SK-N-SH (cell line): Measurements from ENCODE around the gene EIF4E1B. TPM values are rescaled to one million over a fixed set of nuclear protein-coding genes. Genes with fewer than 3 reads are reported as not detected.

Experiments
- CTCF ChIA-PET: fragments of 300-600, 350-600 bp; formaldehyde crosslinking; extraction: SDS; loops from one replicate; lab custom pipeline; 2021; lab: Yijun Ruan, JAX
- POLR2A ChIA-PET: fragments of 350-600 bp; sonication (Branson Sonifier 250); formaldehyde crosslinking; extraction: SDS; loops from one replicate; lab custom pipeline; 2020; ENCODE audit warnings: antibody characterized with exemption, inconsistent platforms; lab: Yijun Ruan, JAX
- DNase-seq: peaks from one replicate; pipeline ENCODE4 v3.0.0; 2012
- H2AFZ ChIP-seq: fragments of 200-600 bp; sonication (generic); 2 replicates; pipeline ENCODE4 v1.8.1; 2016; ENCODE audit warnings: antibody characterized with exemption, mild to moderate bottlenecking, low read depth
- H3F3A ChIP-seq: fragments of 200-600 bp; sonication (generic); replicated peaks from 2 replicates; pipeline ENCODE3; 2016; ENCODE audit warnings: antibody characterized with exemption, mild to moderate bottlenecking; ENCODE audit not compliant: insufficient read depth
- H3K27ac ChIP-seq, 2 experiments: fragments of 200-500 bp in 1 of 2; fragments of 200-600 bp in 1 of 2; sonication (Bioruptor generic) in 1 of 2; sonication (generic), shearing (Covaris generic) in 1 of 2; 2 replicates each; pipeline versions ENCODE4 v1.5.1 to v1.6.1; 2014 to 2016; ENCODE audit warnings: low read depth in 2 of 2, inconsistent platforms in 1 of 2, low read length in 1 of 2, mild to moderate bottlenecking in 1 of 2, mixed read lengths in 1 of 2
- H3K27me3 ChIP-seq: fragments of 200-600 bp; sonication (generic), shearing (Covaris generic); 2 replicates; pipeline ENCODE4 v1.6.1; 2016; ENCODE audit warnings: mixed run types; ENCODE audit not compliant: insufficient read depth
- H3K36me3 ChIP-seq, 2 experiments: fragments of 200-500 bp in 1 of 2; fragments of 200-600 bp in 1 of 2; sonication (Bioruptor generic) in 1 of 2; sonication (generic) in 1 of 2; replicated peaks in 1 of 2; 2 replicates each; pipeline versions ENCODE3 to v1.5.1; 2014 to 2016; ENCODE audit warnings: low read length in 1 of 2, mild to moderate bottlenecking in 1 of 2; ENCODE audit not compliant: insufficient read depth in 2 of 2, control insufficient read depth in 1 of 2
- H3K4me1 ChIP-seq, 2 experiments: fragments of 200-500 bp in 1 of 2; fragments of 200-600 bp in 1 of 2; sonication (Bioruptor generic) in 1 of 2; sonication (generic), shearing (Covaris generic) in 1 of 2; 2 replicates each; pipeline versions ENCODE4 v1.5.1 to v1.6.1; 2014 to 2016; ENCODE audit warnings: low read depth in 1 of 2, low read length in 1 of 2, mixed run types in 1 of 2; ENCODE audit not compliant: insufficient read depth in 2 of 2, control insufficient read depth in 1 of 2
- H3K4me2 ChIP-seq: fragments of 200-600 bp; sonication (generic), shearing (Covaris generic); 2 replicates; pipeline ENCODE4 v1.6.1; 2017; ENCODE audit warnings: mixed run types
- H3K4me3 ChIP-seq, 2 experiments: fragments of 200-500 bp in 1 of 2; fragments of 200-600 bp in 1 of 2; sonication (Bioruptor generic) in 1 of 2; sonication (generic), shearing (Covaris generic) in 1 of 2; 2 replicates each; pipeline versions ENCODE4 v1.5.1 to v1.8.1; 2014 to 2016; ENCODE audit warnings: low read depth in 2 of 2, inconsistent platforms in 1 of 2, low read length in 1 of 2, mild to moderate bottlenecking in 1 of 2, mixed read lengths in 1 of 2, moderate library complexity in 1 of 2
- H3K79me2 ChIP-seq: fragments of 200-600 bp; sonication (generic); 2 replicates; pipeline ENCODE4 v1.8.1; 2017; ENCODE audit warnings: mild to moderate bottlenecking; ENCODE audit not compliant: insufficient read depth
- H3K9ac ChIP-seq: fragments of 200-600 bp; sonication (generic); 2 replicates; pipeline ENCODE4 v1.6.1; 2017; ENCODE audit warnings: mixed run types
- H3K9me2 ChIP-seq: fragments of 200-600 bp; sonication (generic); 2 replicates; pipeline ENCODE4 v1.6.1; 2017; ENCODE audit warnings: mixed run types
- H3K9me3 ChIP-seq: fragments of 200-600 bp; sonication (generic); 2 replicates; pipeline ENCODE4 v1.6.1; 2017; ENCODE audit warnings: mixed run types, mild to moderate bottlenecking, moderate library complexity
- H4K20me1 ChIP-seq: fragments of 200-600 bp; sonication (generic); 2 replicates; pipeline ENCODE4 v1.6.1; 2017; ENCODE audit warnings: mild to moderate bottlenecking, mixed run types; ENCODE audit not compliant: insufficient read depth
- ELF1 ChIP-seq: IDR thresholded peaks from 2 replicates; pipeline ENCODE4 v1.4.0; 2012
- EZH2phosphoT487 ChIP-seq: fragments of 200-600 bp; sonication (generic); IDR thresholded peaks from 2 replicates; pipeline ENCODE4 v1.6.1; 2017; ENCODE audit warnings: low read depth, mixed run types, mild to moderate bottlenecking, antibody characterized with exemption, moderate library complexity, borderline replicate concordance
- FOXJ3 ChIP-seq: sonication (generic); formaldehyde crosslinking; IDR thresholded peaks from 2 replicates; pipeline ENCODE4 v1.5.1; 2020; ENCODE audit warnings: mild to moderate bottlenecking, missing genetic modification reagents
- FOXM1 ChIP-seq: IDR thresholded peaks from 2 replicates; pipeline ENCODE4 v1.4.0; 2012; ENCODE audit warnings: low read depth, mild to moderate bottlenecking
- JUND ChIP-seq: IDR thresholded peaks from 2 replicates; pipeline ENCODE4 v1.4.0; 2012
- MEF2A ChIP-seq: IDR thresholded peaks from 2 replicates; pipeline ENCODE4 v1.4.0; 2012; ENCODE audit warnings: low read depth, borderline replicate concordance
- NFIC ChIP-seq: IDR thresholded peaks from 2 replicates; pipeline ENCODE4 v1.4.0; 2012; ENCODE audit warnings: borderline replicate concordance
- NRF1 ChIP-seq: IDR thresholded peaks from 2 replicates; pipeline ENCODE4 v1.6.1; 2012; ENCODE audit warnings: low read depth, mild to moderate bottlenecking, low read length
- POLR2AphosphoS5 ChIP-seq: IDR thresholded peaks from 2 replicates; pipeline ENCODE4 v1.6.1; 2012; ENCODE audit warnings: low read depth, low read length
- RAD21 ChIP-seq: IDR thresholded peaks from 2 replicates; pipeline ENCODE4 v1.6.1; 2012; ENCODE audit warnings: mild to moderate bottlenecking, low read length
- RCOR1 ChIP-seq: fragments of 150-350 bp; IDR thresholded peaks from 2 replicates; pipeline ENCODE4 v1.6.1; 2017; ENCODE audit warnings: antibody characterized with exemption, low read length
- RFX5 ChIP-seq: IDR thresholded peaks from 2 replicates; pipeline ENCODE4 v1.6.1; 2012; ENCODE audit warnings: mild to moderate bottlenecking, improper control_type of control experiment, low read length
- SIN3A ChIP-seq: IDR thresholded peaks from 2 replicates; pipeline ENCODE4 v1.6.1; 2012; ENCODE audit warnings: low read depth, mild to moderate bottlenecking, low read length, moderate library complexity, borderline replicate concordance
- SMC3 ChIP-seq: IDR thresholded peaks from 2 replicates; pipeline ENCODE4 v1.6.1; 2012; ENCODE audit warnings: low read depth, low read length, improper control_type of control experiment
- TCF12 ChIP-seq: IDR thresholded peaks from 2 replicates; pipeline ENCODE4 v1.4.0; 2012
- TEAD4 ChIP-seq: IDR thresholded peaks from 2 replicates; pipeline ENCODE4 v1.4.0; 2012; ENCODE audit warnings: mild to moderate bottlenecking, borderline replicate concordance; ENCODE audit not compliant: insufficient read depth
- YY1 ChIP-seq: IDR thresholded peaks from 2 replicates; pipeline ENCODE4 v1.4.0; 2012; ENCODE audit warnings: low read depth, mild to moderate bottlenecking
- ZBTB33 ChIP-seq: IDR thresholded peaks from 2 replicates; pipeline ENCODE4 v1.4.0; 2012; ENCODE audit warnings: low read depth, borderline replicate concordance
- WGBS: methylation state at CpG from one replicate; pipeline ENCODE4 v1.1.6; 2017; ENCODE audit warnings: low lambda C conversion rate; 5-methylcytosine and 5-hydroxymethylcytosine counted together
- polyA plus RNA-seq, 3 experiments: library from polyadenylated mRNA; depleted of rRNA; stranded (reverse); fragments of >200 nt; gene quantifications; 2 replicates each; pipeline ENCODE4 v1.2.3, GENCODE V29; 2012
- TF ChIP-seq, protein P1 (sequence below): IDR thresholded peaks from 2 replicates; pipeline ENCODE4 v1.4.0; 2012; ENCODE audit warnings: low read depth
- TF ChIP-seq, protein P2 (sequence below): IDR thresholded peaks from 2 replicates; pipeline ENCODE4 v1.6.1; 2012; ENCODE audit warnings: mild to moderate bottlenecking, low read depth, low read length, moderate library complexity

Gene EIF4E1B
- polyA plus RNA-seq, 1 of the 3 experiments (the other 2 are of a cell fraction) = not detected

DNA sequence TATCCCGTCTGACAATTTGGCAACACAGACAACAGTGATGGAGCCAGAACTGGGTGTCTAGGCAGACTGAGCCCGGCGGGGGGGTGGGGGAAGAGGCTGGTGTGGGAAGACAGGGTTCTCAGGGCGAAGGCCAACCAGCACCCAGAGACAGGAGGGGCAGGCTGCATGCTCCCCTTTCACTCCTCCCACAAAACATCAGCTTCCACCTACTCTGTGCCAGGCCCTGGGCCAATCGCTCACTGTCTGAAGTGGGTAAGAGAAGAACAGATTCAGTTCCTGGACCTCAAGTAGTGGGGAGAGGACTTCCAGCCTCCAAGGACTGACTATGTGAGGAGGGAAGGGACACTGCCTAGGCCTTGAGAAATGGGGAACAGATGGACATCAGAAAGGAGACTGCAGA lies 2.9 kb upstream of the EIF4E1B start:
- ChIA-PET POLR2A (no interaction called here), CTCF (interaction anchor here (0.6 kb wide), 1 partner anchor 31 kb away, joined by 3 read pairs; no protein-coding TSS in a partner anchor)
- DNase-seq = no peak
- no peaks in the 10 kb centered on the region for H3K79me2 ChIP-seq
- TF ChIP-seq, protein P1, sequence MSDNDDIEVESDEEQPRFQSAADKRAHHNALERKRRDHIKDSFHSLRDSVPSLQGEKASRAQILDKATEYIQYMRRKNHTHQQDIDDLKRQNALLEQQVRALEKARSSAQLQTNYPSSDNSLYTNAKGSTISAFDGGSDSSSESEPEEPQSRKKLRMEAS = no peak
- TF ChIP-seq RFX5 (no peak), FOXM1 (no peak), ZBTB33 (no peak), NFIC (no peak), MEF2A (no peak), TCF12 (no peak), FOXJ3 (CRISPR knock-in tag) (no peak), SIN3A (no peak), RCOR1 (no peak)
- H3F3A ChIP-seq = no peaks in the 10 kb centered on the region
- H3K9me2 ChIP-seq = no peaks in the 10 kb centered on the region
- H4K20me1 ChIP-seq = no peaks in the 10 kb centered on the region
- no peak overlapping the region for H3K27ac ChIP-seq
- no peaks in the 10 kb centered on the region for H3K36me3 ChIP-seq
- H3K27me3 ChIP-seq = peaks cover 28% of the 10 kb centered on the region; the same call in 1 of the 2 replicates
- no peak overlapping the region for H2AFZ ChIP-seq
- no peak overlapping the region for H3K4me3 ChIP-seq
- H3K4me1 ChIP-seq = peaks cover 0 to 9% of the 10 kb centered on the region in 2 experiments; a peak in 1 of 4 replicates
- 73% methylated on average over 5 of the region's 5 CpGs for WGBS
- no peaks in the 10 kb centered on the region for H3K9me3 ChIP-seq
- H3K9ac ChIP-seq = no peak overlapping the region
- no peak overlapping the region for H3K4me2 ChIP-seq

- H3K27me3 ChIP-seq = peaks cover 33% of the 10 kb centered on the region; the same call in 1 of the 2 replicates
- 81% methylated on average over 13 of the region's 13 CpGs for WGBS
- TF ChIP-seq NFIC (no peak), SMC3 (no peak), TCF12 (no peak), ZBTB33 (no peak), POLR2AphosphoS5 (no peak), EZH2phosphoT487 (no peak), FOXM1 (no peak), NRF1 (no peak), RAD21 (no peak), YY1 (no peak), JUND (no peak), RCOR1 (no peak), ELF1 (no peak), TEAD4 (no peak)
- TF ChIP-seq, protein P2, sequence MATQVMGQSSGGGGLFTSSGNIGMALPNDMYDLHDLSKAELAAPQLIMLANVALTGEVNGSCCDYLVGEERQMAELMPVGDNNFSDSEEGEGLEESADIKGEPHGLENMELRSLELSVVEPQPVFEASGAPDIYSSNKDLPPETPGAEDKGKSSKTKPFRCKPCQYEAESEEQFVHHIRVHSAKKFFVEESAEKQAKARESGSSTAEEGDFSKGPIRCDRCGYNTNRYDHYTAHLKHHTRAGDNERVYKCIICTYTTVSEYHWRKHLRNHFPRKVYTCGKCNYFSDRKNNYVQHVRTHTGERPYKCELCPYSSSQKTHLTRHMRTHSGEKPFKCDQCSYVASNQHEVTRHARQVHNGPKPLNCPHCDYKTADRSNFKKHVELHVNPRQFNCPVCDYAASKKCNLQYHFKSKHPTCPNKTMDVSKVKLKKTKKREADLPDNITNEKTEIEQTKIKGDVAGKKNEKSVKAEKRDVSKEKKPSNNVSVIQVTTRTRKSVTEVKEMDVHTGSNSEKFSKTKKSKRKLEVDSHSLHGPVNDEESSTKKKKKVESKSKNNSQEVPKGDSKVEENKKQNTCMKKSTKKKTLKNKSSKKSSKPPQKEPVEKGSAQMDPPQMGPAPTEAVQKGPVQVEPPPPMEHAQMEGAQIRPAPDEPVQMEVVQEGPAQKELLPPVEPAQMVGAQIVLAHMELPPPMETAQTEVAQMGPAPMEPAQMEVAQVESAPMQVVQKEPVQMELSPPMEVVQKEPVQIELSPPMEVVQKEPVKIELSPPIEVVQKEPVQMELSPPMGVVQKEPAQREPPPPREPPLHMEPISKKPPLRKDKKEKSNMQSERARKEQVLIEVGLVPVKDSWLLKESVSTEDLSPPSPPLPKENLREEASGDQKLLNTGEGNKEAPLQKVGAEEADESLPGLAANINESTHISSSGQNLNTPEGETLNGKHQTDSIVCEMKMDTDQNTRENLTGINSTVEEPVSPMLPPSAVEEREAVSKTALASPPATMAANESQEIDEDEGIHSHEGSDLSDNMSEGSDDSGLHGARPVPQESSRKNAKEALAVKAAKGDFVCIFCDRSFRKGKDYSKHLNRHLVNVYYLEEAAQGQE = no peak
Measured at GRCh38 chr5:176628406-176629228, 1.9 kb upstream of the EIF4E1B start.

More at GRCh38 chr5:176628406-176629228, 1.9 kb upstream of the EIF4E1B start:
- Histone ChIP-seq H3K79me2 (no peaks in the 10 kb centered on the region), H3K9me3 (no peaks in the 10 kb centered on the region), H3K27ac (no peak overlapping the region), H3K9me2 (no peaks in the 10 kb centered on the region), H2AFZ (no peak overlapping the region), H3K9ac (no peak overlapping the region), H3K4me3 (no peak overlapping the region), H3K4me1 (peaks cover 0 to 9% of the 10 kb centered on the region in 2 experiments; a peak in 1 of 4 replicates), H4K20me1 (no peaks in the 10 kb centered on the region), H3K4me2 (no peak overlapping the region), H3F3A (no peaks in the 10 kb centered on the region), H3K36me3 (no peaks in the 10 kb centered on the region)
- DNase-seq = no peak
- ChIA-PET POLR2A (no interaction called here), CTCF (interaction anchor here (1.0 to 3.5 kb wide), 4 partner anchors 8 to 55 kb away, joined by 3 to 16 read pairs (median 10); partner anchors contain the start of gene TSPAN17)
